GM19372 (cell line): ENCODE measurements around the gene FMN1.

Experiments used
- ATAC-seq: cut with Tn5 transposase; IDR thresholded peaks from one replicate; pipeline ENCODE4 v1.9.1; 2021; ENCODE audit warnings: mild to moderate bottlenecking, low read depth, moderate library complexity; ENCODE audit not compliant: unreplicated experiment

Gene FMN1

GRCh38 chr15:33194704-33195670, at the start of gene FMN1:
Gene FMN1, minus strand, starts transcription at chr15:33194714. Its CDS starts 39,800 bp downstream, at chr15:33154914.
- peak; percentile 100 for ATAC-seq

- no peak for ATAC-seq
Measured at GRCh38 chr15:33243869-33244268, 49.4 kb upstream of the FMN1 start.

GRCh38 chr15:33243393-33243792, 48.9 kb upstream of the FMN1 start:
- no peak for ATAC-seq

- no peak for ATAC-seq
Measured at GRCh38 chr15:33242669-33243191, 48.2 kb upstream of the FMN1 start.

GRCh38 chr15:33242165-33242564, 47.7 kb upstream of the FMN1 start:
- no peak for ATAC-seq

GRCh38 chr15:33236841-33237509, 42.5 kb upstream of the FMN1 start:
- no peak for ATAC-seq

GRCh38 chr15:33234020-33234461, 39.5 kb upstream of the FMN1 start:
- no peak for ATAC-seq

GRCh38 chr15:33226559-33227181, 32.2 kb upstream of the FMN1 start:
- no peak for ATAC-seq

GRCh38 chr15:33218071-33218491, 23.6 kb upstream of the FMN1 start:
- ATAC-seq: no peak

- ATAC-seq: no peak
Measured at GRCh38 chr15:33215941-33216872, 21.7 kb upstream of the FMN1 start.

GRCh38 chr15:33211176-33211808, 16.8 kb upstream of the FMN1 start:
- no peak for ATAC-seq

GRCh38 chr15:33209575-33210481, 15.3 kb upstream of the FMN1 start:
- no peak for ATAC-seq

GRCh38 chr15:33207646-33208045, 13.1 kb upstream of the FMN1 start:
- ATAC-seq: no peak

- ATAC-seq: no peak
Measured at GRCh38 chr15:33206366-33206765, 11.9 kb upstream of the FMN1 start.

GRCh38 chr15:33204926-33205325, 10.4 kb upstream of the FMN1 start:
- ATAC-seq: no peak

- no peak for ATAC-seq
Measured at GRCh38 chr15:33204087-33204486, 9.6 kb upstream of the FMN1 start.

GRCh38 chr15:33201491-33202231, 7.1 kb upstream of the FMN1 start:
- peak; percentile 72 for ATAC-seq

GRCh38 chr15:33200903-33201302, 6.4 kb upstream of the FMN1 start:
- no peak for ATAC-seq
